ENCODE results near the gene ANKRD36.
A peak's percentile ranks its signal among the peaks of the same experiment; 100 is the strongest.
"Not testable (repeated sequence)": the region's sequence is repeated elsewhere in the genome, so short reads cannot be mapped to it uniquely, and the experiment has no call there.

Gene ANKRD36

GRCh38 chr2:97106878-97107277, 6.1 kb upstream of the ANKRD36 start:
- H3K9me3 ChIP-seq (ENCODE audit: control insufficient read depth, insufficient read depth, low read depth, low read length); H3K27ac ChIP-seq (ENCODE audit: extremely low read depth, low read depth, low read length); POLR2A ChIA-PET; H3K4me3 ChIP-seq (ENCODE audit: low read depth, low read length); H3K36me3 ChIP-seq (ENCODE audit: control insufficient read depth in 2 of 2, insufficient read depth in 1 of 2, low read length in 2 of 2); CTCF ChIA-PET; H3K4me1 ChIP-seq (ENCODE audit: control insufficient read depth, insufficient read depth, low read length): not testable (repeated sequence)
- peak; percentile 61; the same call in 1 of the 2 replicates for TF ChIP-seq ZNF146 (tag by site-specific recombination; IDR thresholded peaks at IDR 0.05)

DNA sequence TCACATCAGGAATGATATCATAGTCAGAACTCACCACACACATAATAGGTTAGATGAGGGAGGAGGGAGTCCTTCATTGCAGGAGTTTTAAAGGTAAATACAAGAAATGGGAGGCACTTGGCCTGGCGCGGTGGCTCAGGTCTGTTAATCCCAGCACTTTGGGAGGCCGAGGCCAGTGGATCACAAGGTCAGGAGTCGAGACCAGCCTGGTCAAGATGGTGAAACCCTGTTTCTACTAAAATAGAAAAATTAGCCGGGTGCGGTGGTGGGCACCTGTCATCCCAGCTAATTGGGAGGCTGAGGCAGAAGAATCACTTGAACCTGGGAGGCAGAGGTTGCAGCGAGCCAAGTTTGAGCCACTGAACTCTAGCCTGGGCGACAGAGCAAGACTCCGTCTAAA, 1.7 kb upstream of the ANKRD36 start:
- H3K4me1 ChIP-seq (ENCODE audit: control insufficient read depth, insufficient read depth, low read length); H3K4me3 ChIP-seq (ENCODE audit: low read depth, low read length); H3K36me3 ChIP-seq (ENCODE audit: control insufficient read depth in 2 of 2, insufficient read depth in 1 of 2, low read length in 2 of 2); POLR2A ChIA-PET; H3K27ac ChIP-seq (ENCODE audit: extremely low read depth, low read depth, low read length); H3K9me3 ChIP-seq (ENCODE audit: control insufficient read depth, insufficient read depth, low read depth, low read length): not testable (repeated sequence)
- CTCF ChIA-PET, result interaction anchor here (1.1 to 3.0 kb wide), 4 partner anchors 158 to 510 kb away, joined by 3 to 23 read pairs (median 8); partner anchors contain the start of gene ANKRD39

GRCh38 chr2:97112320-97113049, 468 bp upstream of the ANKRD36 start:
- H3K9me3 ChIP-seq (ENCODE audit: control insufficient read depth, insufficient read depth, low read depth, low read length); H3K4me1 ChIP-seq (ENCODE audit: control insufficient read depth, insufficient read depth, low read length); H3K36me3 ChIP-seq (ENCODE audit: control insufficient read depth in 2 of 2, insufficient read depth in 1 of 2, low read length in 2 of 2): not testable (repeated sequence)
- ChIA-PET CTCF (interaction anchor here (0.6 to 3.0 kb wide), 28 partner anchors 31 to 685 kb away, joined by 3 to 23 read pairs (median 4); partner anchors contain the start of genes ANKRD23 and ANKRD39), POLR2A (interaction anchor here (0.8 to 1.5 kb wide), 3 partner anchors 17 to 255 kb away, joined by 3 to 9 read pairs (median 3); partner anchors contain the start of gene ANKRD39)
- Histone ChIP-seq H3K4me3 (ENCODE audit: low read depth, low read length) (peak overlapping the region; percentile 61), H3K27ac (ENCODE audit: extremely low read depth, low read depth, low read length) (peak overlapping the region; percentile 82)
- peak; percentile 84 for TF ChIP-seq ZBTB17 (tag by site-specific recombination; IDR thresholded peaks at IDR 0.05)
- TF ChIP-seq, protein P1, sequence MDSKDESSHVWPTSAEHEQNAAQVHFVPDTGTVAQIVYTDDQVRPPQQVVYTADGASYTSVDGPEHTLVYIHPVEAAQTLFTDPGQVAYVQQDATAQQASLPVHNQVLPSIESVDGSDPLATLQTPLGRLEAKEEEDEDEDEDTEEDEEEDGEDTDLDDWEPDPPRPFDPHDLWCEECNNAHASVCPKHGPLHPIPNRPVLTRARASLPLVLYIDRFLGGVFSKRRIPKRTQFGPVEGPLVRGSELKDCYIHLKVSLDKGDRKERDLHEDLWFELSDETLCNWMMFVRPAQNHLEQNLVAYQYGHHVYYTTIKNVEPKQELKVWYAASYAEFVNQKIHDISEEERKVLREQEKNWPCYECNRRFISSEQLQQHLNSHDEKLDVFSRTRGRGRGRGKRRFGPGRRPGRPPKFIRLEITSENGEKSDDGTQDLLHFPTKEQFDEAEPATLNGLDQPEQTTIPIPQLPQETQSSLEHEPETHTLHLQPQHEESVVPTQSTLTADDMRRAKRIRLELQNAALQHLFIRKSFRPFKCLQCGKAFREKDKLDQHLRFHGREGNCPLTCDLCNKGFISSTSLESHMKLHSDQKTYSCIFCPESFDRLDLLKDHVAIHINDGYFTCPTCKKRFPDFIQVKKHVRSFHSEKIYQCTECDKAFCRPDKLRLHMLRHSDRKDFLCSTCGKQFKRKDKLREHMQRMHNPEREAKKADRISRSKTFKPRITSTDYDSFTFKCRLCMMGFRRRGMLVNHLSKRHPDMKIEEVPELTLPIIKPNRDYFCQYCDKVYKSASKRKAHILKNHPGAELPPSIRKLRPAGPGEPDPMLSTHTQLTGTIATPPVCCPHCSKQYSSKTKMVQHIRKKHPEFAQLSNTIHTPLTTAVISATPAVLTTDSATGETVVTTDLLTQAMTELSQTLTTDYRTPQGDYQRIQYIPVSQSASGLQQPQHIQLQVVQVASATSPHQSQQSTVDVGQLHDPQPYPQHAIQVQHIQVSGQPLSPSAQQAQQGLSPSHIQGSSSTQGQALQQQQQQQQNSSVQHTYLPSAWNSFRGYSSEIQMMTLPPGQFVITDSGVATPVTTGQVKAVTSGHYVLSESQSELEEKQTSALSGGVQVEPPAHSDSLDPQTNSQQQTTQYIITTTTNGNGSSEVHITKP (tag by site-specific recombination; IDR thresholded peaks at IDR 0.05), result 0 out of 2 replicates have a peak, but pooled peaks have one; percentile 23
- peak; percentile 9; the same call in 1 of the 2 replicates for TF ChIP-seq KLF8 (tag by site-specific recombination; IDR thresholded peaks at IDR 0.05)
- peak; percentile 88 for TF ChIP-seq CTCF (tag by site-specific recombination; IDR thresholded peaks at IDR 0.05)
- peak; percentile 93 for TF ChIP-seq IKZF3 (tag by site-specific recombination; IDR thresholded peaks at IDR 0.05)
- 0 out of 2 replicates have a peak, but pooled peaks have one; percentile 18 for TF ChIP-seq ZNF501 (tag by site-specific recombination; IDR thresholded peaks at IDR 0.05)
- TF ChIP-seq ZBTB20 (tag by site-specific recombination; IDR thresholded peaks at IDR 0.05), result 0 out of 2 replicates have a peak, but pooled peaks have one; percentile 21
- peak; percentile 94 for TF ChIP-seq ZBTB8A (tag by site-specific recombination; IDR thresholded peaks at IDR 0.05)
- TF ChIP-seq ZNF660 (tag by site-specific recombination; IDR thresholded peaks at IDR 0.05), result peak; percentile 71; the same call in 1 of the 2 replicates
- peak; percentile 18 for TF ChIP-seq SP2 (tag by site-specific recombination; IDR thresholded peaks at IDR 0.05)
- TF ChIP-seq ZEB2 (tag by site-specific recombination; IDR thresholded peaks at IDR 0.05), result peak; percentile 46; the same call in 1 of the 2 replicates
- TF ChIP-seq ZNF654 (tag by site-specific recombination; IDR thresholded peaks at IDR 0.05; ENCODE audit: low read depth), result peak; percentile 98
- 0 out of 2 replicates have a peak, but pooled peaks have one; percentile 9 for TF ChIP-seq ZNF423 (tag by site-specific recombination; IDR thresholded peaks at IDR 0.05)
- TF ChIP-seq ZNF335 (tag by site-specific recombination; conservative IDR thresholded peaks at IDR 0.05), result peak; percentile 92
- 0 out of 2 replicates have a peak, but pooled peaks have one; percentile 57 for TF ChIP-seq ZNF2 (tag by site-specific recombination; IDR thresholded peaks at IDR 0.05)

DNA sequence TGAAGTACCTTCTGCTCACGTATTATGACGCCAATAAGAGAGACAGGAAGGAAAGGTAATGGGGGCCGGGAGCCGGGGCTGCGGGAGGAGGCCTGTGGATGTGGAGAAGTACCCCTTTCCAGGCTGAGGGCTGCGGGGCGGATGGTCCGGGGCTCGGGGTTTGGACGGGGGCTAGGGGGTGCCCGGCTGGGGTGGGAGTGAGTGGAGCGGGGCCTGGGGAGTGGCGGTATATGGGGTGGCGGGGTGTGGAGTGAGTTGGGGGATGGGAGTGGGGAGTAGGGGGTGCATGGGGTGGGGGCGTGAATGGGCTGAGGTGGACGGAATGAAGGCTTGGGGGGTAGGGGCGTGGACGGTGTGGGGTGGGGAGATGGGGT, 916 bp downstream of the ANKRD36 start:
- peak overlapping the region; percentile 82 for H3K27ac ChIP-seq (ENCODE audit: extremely low read depth, low read depth, low read length)
- POLR2A ChIA-PET, result interaction anchor here (1.2 kb wide), 1 partner anchor 245 kb away, joined by 3 read pairs; no protein-coding TSS in a partner anchor
- H3K4me3 ChIP-seq (ENCODE audit: low read depth, low read length), result peak overlapping the region; percentile 63
- H3K36me3 ChIP-seq (ENCODE audit: control insufficient read depth in 2 of 2, insufficient read depth in 1 of 2, low read length in 2 of 2); H3K9me3 ChIP-seq (ENCODE audit: control insufficient read depth, insufficient read depth, low read depth, low read length); H3K4me1 ChIP-seq (ENCODE audit: control insufficient read depth, insufficient read depth, low read length): not testable (repeated sequence)
- CTCF ChIA-PET, result interaction anchor here (0.6 to 2.7 kb wide), 4 partner anchors 10 to 160 kb away, joined by 3 to 11 read pairs (median 6); no protein-coding TSS in a partner anchor

All from HEK293 (cell line).